ENCODE results near the gene PHIP. TPM values are rescaled to one million over a fixed set of nuclear protein-coding genes. Genes with fewer than 3 reads are reported as not detected.

The PHIP gene
- total RNA-seq, 1 experiment from 2014 or later = 22.6 TPM

DNA sequence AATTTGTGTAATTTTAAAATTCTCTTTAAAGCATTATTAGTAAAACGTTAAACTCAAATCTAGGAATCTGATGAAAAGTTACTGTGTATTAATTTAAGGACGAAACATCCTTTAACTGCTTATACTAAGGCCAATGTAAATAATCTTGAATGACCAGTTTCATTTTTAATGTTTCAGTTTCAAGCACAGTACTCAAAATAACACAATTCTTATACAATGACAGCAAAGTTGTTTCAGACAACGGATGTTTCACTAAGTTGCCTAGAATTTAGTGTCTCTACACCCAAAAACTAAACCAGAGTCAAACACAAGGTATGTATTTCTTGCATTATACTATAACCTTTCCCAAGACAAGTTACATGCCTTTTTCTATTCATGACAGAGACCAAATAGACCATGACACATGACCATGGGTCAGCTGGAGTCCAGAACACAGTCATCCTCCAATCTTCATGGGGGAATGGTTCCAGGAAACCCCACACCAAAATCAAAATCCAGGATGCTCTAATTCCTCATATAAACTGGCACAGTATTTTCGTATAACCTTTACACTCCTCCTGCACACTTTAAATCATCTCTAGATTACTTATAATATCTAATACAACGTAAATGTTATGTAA is 7.7 kb downstream of the PHIP start:
- POLR2A ChIA-PET = no interaction called here
- no peak overlapping the region for H3K4me3 ChIP-seq (replicated peaks in 1 of 2; ENCODE audit: low read depth in 1 of 2, low read length in 2 of 2)
- RAD21 ChIA-PET (ENCODE audit: low non-redundant PET in 1 of 2, low total read pairs in 2 of 2, uncharacterized antibody in 2 of 2, unreplicated experiment in 2 of 2) = no interaction called here
- H3K9ac ChIP-seq (ENCODE audit: low read length) = no peak overlapping the region
- no peaks in the 10 kb centered on the region for H3K27me3 ChIP-seq (ENCODE audit: insufficient read depth, low read length)
- H4K20me1 ChIP-seq (ENCODE audit: insufficient read depth) = 0 out of 2 replicates have a peak, but pooled peaks cover 4% of the 10 kb centered on the region
- no peaks in the 10 kb centered on the region for H3K4me1 ChIP-seq (ENCODE audit: control insufficient read depth in 1 of 2, insufficient read depth in 2 of 2, low read length in 2 of 2)
- no peak overlapping the region for H2AFZ ChIP-seq (ENCODE audit: low read depth, low read length, poor library complexity, severe bottlenecking)
- H3K27ac ChIP-seq (ENCODE audit: low read depth, low read length) = no peak overlapping the region
- no peak for ATAC-seq
- no TSS peak for BruUV-seq (replicated peaks)
- H3K9me3 ChIP-seq (ENCODE audit: control insufficient read depth in 1 of 2, insufficient read depth in 1 of 2, low read depth in 1 of 2, low read length in 2 of 2) = no peaks in the 10 kb centered on the region
- H3K4me2 ChIP-seq (ENCODE audit: low read length) = no peak overlapping the region
- TF ChIP-seq FOSL1 (IDR thresholded peaks at IDR 0.05; ENCODE audit: low read depth) (no peak), SP1 (IDR thresholded peaks at IDR 0.05; ENCODE audit: low read depth) (no peak), TCF7L2 (IDR thresholded peaks at IDR 0.05; ENCODE audit: borderline replicate concordance, extremely low read depth, insufficient read depth, insufficient read length) (no peak), POLR2AphosphoS5 (IDR thresholded peaks at IDR 0.05; ENCODE audit: low read depth, low read length) (no peak), JUND (IDR thresholded peaks at IDR 0.05) (no peak), POLR2A (IDR thresholded peaks at IDR 0.05; ENCODE audit: borderline replicate concordance, extremely low read depth, insufficient read depth, insufficient read length) (no peak), CEBPB (IDR thresholded peaks at IDR 0.05; ENCODE audit: low read depth) (no peak), CBX3 (IDR thresholded peaks at IDR 0.05; ENCODE audit: low read depth) (no peak), ZNF274 (IDR thresholded peaks at IDR 0.05; ENCODE audit: low read depth, low read length) (no peak), EZH2 (IDR thresholded peaks at IDR 0.05) (no peak)
- TF ChIP-seq, protein P1, sequence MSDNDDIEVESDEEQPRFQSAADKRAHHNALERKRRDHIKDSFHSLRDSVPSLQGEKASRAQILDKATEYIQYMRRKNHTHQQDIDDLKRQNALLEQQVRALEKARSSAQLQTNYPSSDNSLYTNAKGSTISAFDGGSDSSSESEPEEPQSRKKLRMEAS (IDR thresholded peaks at IDR 0.05) = no peak
- TF ChIP-seq, protein P2, sequence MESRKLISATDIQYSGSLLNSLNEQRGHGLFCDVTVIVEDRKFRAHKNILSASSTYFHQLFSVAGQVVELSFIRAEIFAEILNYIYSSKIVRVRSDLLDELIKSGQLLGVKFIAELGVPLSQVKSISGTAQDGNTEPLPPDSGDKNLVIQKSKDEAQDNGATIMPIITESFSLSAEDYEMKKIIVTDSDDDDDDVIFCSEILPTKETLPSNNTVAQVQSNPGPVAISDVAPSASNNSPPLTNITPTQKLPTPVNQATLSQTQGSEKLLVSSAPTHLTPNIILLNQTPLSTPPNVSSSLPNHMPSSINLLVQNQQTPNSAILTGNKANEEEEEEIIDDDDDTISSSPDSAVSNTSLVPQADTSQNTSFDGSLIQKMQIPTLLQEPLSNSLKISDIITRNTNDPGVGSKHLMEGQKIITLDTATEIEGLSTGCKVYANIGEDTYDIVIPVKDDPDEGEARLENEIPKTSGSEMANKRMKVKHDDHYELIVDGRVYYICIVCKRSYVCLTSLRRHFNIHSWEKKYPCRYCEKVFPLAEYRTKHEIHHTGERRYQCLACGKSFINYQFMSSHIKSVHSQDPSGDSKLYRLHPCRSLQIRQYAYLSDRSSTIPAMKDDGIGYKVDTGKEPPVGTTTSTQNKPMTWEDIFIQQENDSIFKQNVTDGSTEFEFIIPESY (IDR thresholded peaks at IDR 0.05; ENCODE audit: extremely low read depth, insufficient replicate concordance, low read length) = no peak
- TF ChIP-seq, protein P3, sequence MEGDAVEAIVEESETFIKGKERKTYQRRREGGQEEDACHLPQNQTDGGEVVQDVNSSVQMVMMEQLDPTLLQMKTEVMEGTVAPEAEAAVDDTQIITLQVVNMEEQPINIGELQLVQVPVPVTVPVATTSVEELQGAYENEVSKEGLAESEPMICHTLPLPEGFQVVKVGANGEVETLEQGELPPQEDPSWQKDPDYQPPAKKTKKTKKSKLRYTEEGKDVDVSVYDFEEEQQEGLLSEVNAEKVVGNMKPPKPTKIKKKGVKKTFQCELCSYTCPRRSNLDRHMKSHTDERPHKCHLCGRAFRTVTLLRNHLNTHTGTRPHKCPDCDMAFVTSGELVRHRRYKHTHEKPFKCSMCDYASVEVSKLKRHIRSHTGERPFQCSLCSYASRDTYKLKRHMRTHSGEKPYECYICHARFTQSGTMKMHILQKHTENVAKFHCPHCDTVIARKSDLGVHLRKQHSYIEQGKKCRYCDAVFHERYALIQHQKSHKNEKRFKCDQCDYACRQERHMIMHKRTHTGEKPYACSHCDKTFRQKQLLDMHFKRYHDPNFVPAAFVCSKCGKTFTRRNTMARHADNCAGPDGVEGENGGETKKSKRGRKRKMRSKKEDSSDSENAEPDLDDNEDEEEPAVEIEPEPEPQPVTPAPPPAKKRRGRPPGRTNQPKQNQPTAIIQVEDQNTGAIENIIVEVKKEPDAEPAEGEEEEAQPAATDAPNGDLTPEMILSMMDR (IDR thresholded peaks at IDR 0.05 in 2 of 3, conservative IDR thresholded peaks at IDR 0.05 in 1 of 3; ENCODE audit: borderline replicate concordance in 1 of 3, insufficient read depth in 1 of 3, low read depth in 2 of 3, low read length in 2 of 3) = no peak
- TF ChIP-seq, protein P4, sequence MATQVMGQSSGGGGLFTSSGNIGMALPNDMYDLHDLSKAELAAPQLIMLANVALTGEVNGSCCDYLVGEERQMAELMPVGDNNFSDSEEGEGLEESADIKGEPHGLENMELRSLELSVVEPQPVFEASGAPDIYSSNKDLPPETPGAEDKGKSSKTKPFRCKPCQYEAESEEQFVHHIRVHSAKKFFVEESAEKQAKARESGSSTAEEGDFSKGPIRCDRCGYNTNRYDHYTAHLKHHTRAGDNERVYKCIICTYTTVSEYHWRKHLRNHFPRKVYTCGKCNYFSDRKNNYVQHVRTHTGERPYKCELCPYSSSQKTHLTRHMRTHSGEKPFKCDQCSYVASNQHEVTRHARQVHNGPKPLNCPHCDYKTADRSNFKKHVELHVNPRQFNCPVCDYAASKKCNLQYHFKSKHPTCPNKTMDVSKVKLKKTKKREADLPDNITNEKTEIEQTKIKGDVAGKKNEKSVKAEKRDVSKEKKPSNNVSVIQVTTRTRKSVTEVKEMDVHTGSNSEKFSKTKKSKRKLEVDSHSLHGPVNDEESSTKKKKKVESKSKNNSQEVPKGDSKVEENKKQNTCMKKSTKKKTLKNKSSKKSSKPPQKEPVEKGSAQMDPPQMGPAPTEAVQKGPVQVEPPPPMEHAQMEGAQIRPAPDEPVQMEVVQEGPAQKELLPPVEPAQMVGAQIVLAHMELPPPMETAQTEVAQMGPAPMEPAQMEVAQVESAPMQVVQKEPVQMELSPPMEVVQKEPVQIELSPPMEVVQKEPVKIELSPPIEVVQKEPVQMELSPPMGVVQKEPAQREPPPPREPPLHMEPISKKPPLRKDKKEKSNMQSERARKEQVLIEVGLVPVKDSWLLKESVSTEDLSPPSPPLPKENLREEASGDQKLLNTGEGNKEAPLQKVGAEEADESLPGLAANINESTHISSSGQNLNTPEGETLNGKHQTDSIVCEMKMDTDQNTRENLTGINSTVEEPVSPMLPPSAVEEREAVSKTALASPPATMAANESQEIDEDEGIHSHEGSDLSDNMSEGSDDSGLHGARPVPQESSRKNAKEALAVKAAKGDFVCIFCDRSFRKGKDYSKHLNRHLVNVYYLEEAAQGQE (IDR thresholded peaks at IDR 0.05; ENCODE audit: low read depth) = no peak
- no peak for DNase-seq (ENCODE audit: low read depth, low spot score)
- no peaks in the 10 kb centered on the region for H3K9me2 ChIP-seq (ENCODE audit: insufficient read depth)
- intact Hi-C loops (cut with micrococcal nuclease) = no loop called here
- H3K79me2 ChIP-seq (ENCODE audit: insufficient read depth, low read length) = peaks cover 93% of the 10 kb centered on the region
- CTCF ChIA-PET = no interaction called here
- H3K36me3 ChIP-seq (ENCODE audit: control insufficient read depth in 1 of 2, insufficient read depth in 2 of 2, low read length in 2 of 2) = no peaks in the 10 kb centered on the region

Data from HCT116 (cell line).